GM12878 (cell line): ENCODE results near the gene PTEN. TPM values are rescaled to one million over a fixed set of nuclear protein-coding genes. Genes with fewer than 3 reads are reported as not detected.

ENCODE experiments used
- ATAC-seq: fragments of 200-7000 bp; cut with Tn5 transposase; 3 replicates; pipeline ENCODE4 v1.9.1; 2020; ENCODE audit warnings: mild to moderate bottlenecking, moderate library complexity
- BruUV-seq: library from RNA; stranded (reverse); fragments of 400-500 nt; replicated peaks from 2 replicates; lab custom pipeline; 2021; lab: Mats Ljungman, UMichigan
- CTCF ChIA-PET: fragments of 300-600 bp; sonication (Branson Sonifier 250); formaldehyde crosslinking; extraction: SDS; loops from one replicate; lab custom pipeline; 2021; ENCODE audit warnings: inconsistent platforms; lab: Yijun Ruan, JAX
- POLR2A ChIA-PET: fragments of 350-600 bp; formaldehyde crosslinking; extraction: SDS; loops from one replicate; lab custom pipeline; 2021; ENCODE audit warnings: inconsistent platforms; lab: Charles Lee
- RAD21 ChIA-PET: fragments of 300-600 bp; sonication (Branson Sonifier 250); formaldehyde crosslinking; loops from one replicate; lab custom pipeline; 2023; ENCODE audit warnings: antibody characterized with exemption; ENCODE audit not compliant: unreplicated experiment; lab: Charles Lee
- SMC1A ChIA-PET: fragments of 300-600 bp; sonication (Branson Sonifier 250); formaldehyde crosslinking; loops from one replicate; lab custom pipeline; 2023; ENCODE audit not compliant: unreplicated experiment, uncharacterized antibody; lab: Charles Lee
- DNase-seq: peaks from one replicate; pipeline ENCODE4 v3.0.0-alpha.2; 2011; ENCODE audit warnings: low read depth, low spot score
- FAIRE-seq: peaks from 3 replicates; lab custom pipeline; 2011; peaks lifted over from hg19 to GRCh38; lab: Jason Lieb, UNC
- H2AFZ ChIP-seq: 2 replicates; pipeline ENCODE4 v1.6.0; 2011; ENCODE audit warnings: low read depth, low read length, control low read depth; ENCODE audit not compliant: control insufficient read depth
- H3K27ac ChIP-seq: 2 replicates; pipeline ENCODE4 v1.5.1; 2011; ENCODE audit warnings: control low read depth; ENCODE audit not compliant: control insufficient read depth, insufficient read depth
- H3K27me3 ChIP-seq, 2 experiments: replicated peaks in 1 of 2; 2 replicates each; pipeline versions ENCODE4 v1.6.0 to v1.6.1; 2011; ENCODE audit warnings: low read length in 1 of 2; ENCODE audit not compliant: control insufficient read depth in 2 of 2, insufficient read depth in 2 of 2
- H3K36me3 ChIP-seq, 2 experiments: 2 replicates each; pipeline ENCODE4 v1.5.1; 2011; ENCODE audit warnings: low read length in 1 of 2; ENCODE audit not compliant: control insufficient read depth in 2 of 2, insufficient read depth in 2 of 2
- H3K4me1 ChIP-seq: 2 replicates; pipeline ENCODE4 v1.6.1; 2011; ENCODE audit warnings: mild to moderate bottlenecking, low read length, moderate library complexity, mixed read lengths; ENCODE audit not compliant: control insufficient read depth, insufficient read depth
- H3K4me2 ChIP-seq: 2 replicates; pipeline ENCODE4 v1.6.0; 2011; ENCODE audit warnings: control low read depth; ENCODE audit not compliant: control insufficient read depth, insufficient read depth
- H3K4me3 ChIP-seq: fragments of 200-600 bp; sonication (generic); 2 replicates; pipeline ENCODE4 v1.5.1; 2016
- H3K79me2 ChIP-seq: 2 replicates; pipeline ENCODE4 v1.6.0; 2011; ENCODE audit warnings: low read length; ENCODE audit not compliant: control insufficient read depth, insufficient read depth
- H3K9ac ChIP-seq: 2 replicates; pipeline ENCODE4 v1.8.0; 2011; ENCODE audit warnings: low read length, control low read depth, mixed read lengths; ENCODE audit not compliant: control insufficient read depth, insufficient read depth
- H3K9me3 ChIP-seq: replicated peaks from 3 replicates; pipeline ENCODE4 v1.5.1; 2011; ENCODE audit warnings: mild to moderate bottlenecking, low read length; ENCODE audit not compliant: control insufficient read depth, insufficient read depth
- H4K20me1 ChIP-seq: 2 replicates; pipeline ENCODE4 v1.6.0; 2011; ENCODE audit not compliant: control insufficient read depth, insufficient read depth
- BCL3 ChIP-seq: IDR thresholded peaks from 2 replicates; pipeline ENCODE4 v1.6.1; 2011; ENCODE audit warnings: borderline replicate concordance, low read depth, mild to moderate bottlenecking, moderate library complexity, low read length; ENCODE audit not compliant: insufficient read depth, poor library complexity, severe bottlenecking
- BMI1 ChIP-seq: fragments of 450-650 bp; IDR thresholded peaks from 2 replicates; pipeline ENCODE4 v1.6.1; 2016; ENCODE audit warnings: mild to moderate bottlenecking, moderate library complexity, borderline replicate concordance
- CBFB ChIP-seq: IDR thresholded peaks from 2 replicates; pipeline ENCODE4 v1.6.1; 2016; ENCODE audit warnings: antibody characterized with exemption, low read depth
- CHD1 ChIP-seq: IDR thresholded peaks from 2 replicates; pipeline ENCODE4 v1.6.1; 2012; ENCODE audit warnings: low read depth, low read length, improper control_type of control experiment
- ELK1 ChIP-seq: IDR thresholded peaks from 2 replicates; pipeline ENCODE4 v1.6.1; 2012; ENCODE audit warnings: low read depth, low read length, improper control_type of control experiment
- FOS ChIP-seq: IDR thresholded peaks from 3 replicates; pipeline ENCODE4 v1.6.1; 2011; ENCODE audit warnings: borderline replicate concordance; ENCODE audit not compliant: insufficient read length; ENCODE audit errors: extremely low read depth
- FOXK2 ChIP-seq: fragments of 450-650 bp; IDR thresholded peaks from 2 replicates; pipeline ENCODE4 v1.6.1; 2017; ENCODE audit warnings: mild to moderate bottlenecking, moderate library complexity
- HCFC1 ChIP-seq: fragments of 150-350 bp; IDR thresholded peaks from 2 replicates; pipeline ENCODE4 v1.6.1; 2014; ENCODE audit warnings: low read length
- HDAC2 ChIP-seq: fragments of 200-600 bp; sonication (generic); IDR thresholded peaks from 2 replicates; pipeline ENCODE4 v1.6.1; 2017
- IRF5 ChIP-seq: fragments of 450-650 bp; IDR thresholded peaks from 2 replicates; pipeline ENCODE4 v1.6.1; 2017; ENCODE audit warnings: borderline replicate concordance
- JUNB ChIP-seq: IDR thresholded peaks from 2 replicates; pipeline ENCODE4 v1.6.1; 2016; ENCODE audit warnings: antibody characterized with exemption, mild to moderate bottlenecking
- KAT2A ChIP-seq: conservative IDR thresholded peaks from 2 replicates; pipeline ENCODE4 v1.6.1; 2011; ENCODE audit warnings: low read depth, low read length; ENCODE audit not compliant: control insufficient read depth
- NFIC ChIP-seq: IDR thresholded peaks from 2 replicates; pipeline ENCODE4 v1.6.1; 2012; ENCODE audit warnings: low read depth, mild to moderate bottlenecking, inconsistent platforms, low read length, moderate library complexity
- NFXL1 ChIP-seq: fragments of 450-650 bp; IDR thresholded peaks from 2 replicates; pipeline ENCODE4 v1.6.1; 2017; ENCODE audit warnings: antibody characterized with exemption, mild to moderate bottlenecking, borderline replicate concordance
- POLR2AphosphoS2 ChIP-seq: IDR thresholded peaks from 2 replicates; pipeline ENCODE4 v1.6.1; 2011; ENCODE audit warnings: low read depth, mild to moderate bottlenecking, low read length, improper control_type of control experiment, moderate library complexity
- POU2F2 ChIP-seq: IDR thresholded peaks from 3 replicates; pipeline ENCODE4 v1.6.1; 2011; ENCODE audit warnings: low read depth, mild to moderate bottlenecking, low read length, borderline replicate concordance
- SIN3A ChIP-seq: IDR thresholded peaks from 2 replicates; pipeline ENCODE4 v1.6.1; 2012; ENCODE audit warnings: low read depth, low read length, improper control_type of control experiment
- STAT3 ChIP-seq: IDR thresholded peaks from 2 replicates; pipeline ENCODE4 v1.6.1; 2011; ENCODE audit warnings: low read depth, low read length, improper control_type of control experiment
- USF1 ChIP-seq: IDR thresholded peaks from 2 replicates; pipeline ENCODE4 v1.6.1; 2011; ENCODE audit warnings: borderline replicate concordance, low read depth, mild to moderate bottlenecking, moderate library complexity, mixed read lengths, low read length; ENCODE audit not compliant: insufficient read depth; ENCODE audit errors: extremely low read length
- ZNF274 ChIP-seq: IDR thresholded peaks from one replicate; pipeline ENCODE4 v1.8.0; 2011; ENCODE audit not compliant: insufficient read length, insufficient read depth
- WGBS: methylation state at CpG from one replicate; pipeline ENCODE4 v1.1.6; 2016; ENCODE audit warnings: low lambda C conversion rate; ENCODE audit not compliant: insufficient replicate concordance, insufficient coverage; ENCODE audit errors: missing lambda C conversion rate; 5-methylcytosine and 5-hydroxymethylcytosine counted together
- in situ Hi-C: fragments of 300-500 bp; cut with MboI; formaldehyde crosslinking; loops from 9 replicates; pipeline ENCODE4 v1.14.3; 2018; ENCODE audit warnings: mixed read lengths
- intact Hi-C: fragments of 100-400 bp; cut with micrococcal nuclease; formaldehyde crosslinking; loops from one replicate; pipeline ENCODE4 v1.14.2; 2022; ENCODE audit not compliant: unreplicated experiment
- polyA plus RNA-seq, 11 experiments: library from polyadenylated mRNA; depleted of rRNA in 4 of 11; unstranded in 6 of 11; stranded (reverse) in 5 of 11; fragments of >200 nt; fragmentation: Nextera tagmentation in 4 of 11; fragmentation: Illumina TruSeq in 1 of 11; extraction: Ambion mirVana in 4 of 11; extraction: Trizol in 1 of 11; gene quantifications; 1 replicate in 1 of 11; 2 replicates in 10 of 11; pipeline versions ENCODE4 v1.2.1 to v1.2.3, GENCODE V29; 2011 to 2016; ENCODE audit warnings: inconsistent platforms in 2 of 11, missing spikeins in 2 of 11, low read depth in 1 of 11
- total RNA-seq, 4 experiments: library from RNA; depleted of rRNA in 3 of 4; stranded (reverse); fragments of >200 nt in 3 of 4; fragmentation: Illumina TruSeq in 1 of 4; extraction: Trizol in 1 of 4; gene quantifications; 2 replicates each; pipeline versions ENCODE4 v1.2.1 to v1.2.3, GENCODE V29; 2013 to 2021

Gene PTEN
- total and polyA plus RNA-seq, 10 of the 15 experiments (the other 5 are each of a cell fraction or from before 2014, with no cell fraction given): 26.1 to 175 (median 58.1) TPM

- ChIA-PET CTCF (no interaction called here), RAD21 (no interaction called here), SMC1A (interaction anchor here (1.0 kb wide), 1 partner anchor 9 kb away, joined by 4 read pairs; no protein-coding TSS in a partner anchor), POLR2A (no interaction called here)
- no peak overlapping the region for H3K4me3 ChIP-seq
- H3K9ac ChIP-seq: no peak overlapping the region
- DNase-seq: no peak
- H3K27me3 ChIP-seq: no peaks in the 10 kb centered on the region
- H3K4me1 ChIP-seq: peaks cover 3% of the 10 kb centered on the region; the same call in 1 of the 2 replicates
- H4K20me1 ChIP-seq: no peaks in the 10 kb centered on the region
- H3K9me3 ChIP-seq: no peaks in the 10 kb centered on the region; the same call in 2 of the 3 replicates
- no peak overlapping the region for H3K4me2 ChIP-seq
- no peak overlapping the region for H3K27ac ChIP-seq
- intact Hi-C loops (no loop called here), in situ Hi-C loops (loop anchor here (10.0 kb wide), 1 partner anchor 575 kb away; no protein-coding TSS in a partner anchor)
- no peak overlapping the region for H2AFZ ChIP-seq
- no peak for ATAC-seq
- H3K36me3 ChIP-seq: no peaks in the 10 kb centered on the region
- no peak for FAIRE-seq
- 78% methylated on average over 2 of the region's 2 CpGs for WGBS
- TF ChIP-seq ELK1: no peak
- no peak for TF ChIP-seq HDAC2
- no peak for TF ChIP-seq FOS
- no peak for TF ChIP-seq BMI1
- TF ChIP-seq BCL3: no peak
- no peak for TF ChIP-seq JUNB
- TF ChIP-seq HCFC1: no peak
- no peak for TF ChIP-seq IRF5
- TF ChIP-seq STAT3: no peak
- TF ChIP-seq POU2F2: no peak
- TF ChIP-seq POLR2AphosphoS2: no peak
- no peak for TF ChIP-seq USF1
- TF ChIP-seq FOXK2: no peak
- TF ChIP-seq SIN3A: no peak
- TF ChIP-seq ZNF274: no peak
- no peak for TF ChIP-seq CHD1
- TF ChIP-seq CBFB: no peak
- TF ChIP-seq NFIC: no peak
- no peak for TF ChIP-seq KAT2A
- TF ChIP-seq NFXL1: no peak
- no peaks in the 10 kb centered on the region for H3K79me2 ChIP-seq
- no TSS peak for BruUV-seq
These were observed 116.4 kb downstream of the PTEN start for GRCh38 chr10:87979847-87980246.
